Nephron (organoid): ENCODE results near the gene TBX2.
A peak's percentile ranks its signal among the peaks of the same experiment; 100 is the strongest.

Experiments used
- H3K27ac Mint-ChIP-seq, 3 experiments: 2 replicates each; pipeline ENCODE4 v1.8.0; 2020; ENCODE audit warnings: mixed read lengths in 3 of 3, mild to moderate bottlenecking in 2 of 3, moderate library complexity in 1 of 3
- H3K27me3 Mint-ChIP-seq: 2 replicates; pipeline ENCODE4 v1.8.0; 2021; ENCODE audit warnings: low read depth, mild to moderate bottlenecking, moderate library complexity, mixed read lengths
- H3K36me3 Mint-ChIP-seq: 2 replicates; pipeline ENCODE4 v1.8.0; 2020; ENCODE audit warnings: low read depth, mixed read lengths
- H3K4me1 Mint-ChIP-seq: 2 replicates; pipeline ENCODE4 v1.8.0; 2020; ENCODE audit warnings: mixed read lengths
- H3K4me3 Mint-ChIP-seq, 3 experiments: 2 replicates each; pipeline ENCODE4 v1.8.0; 2020; ENCODE audit warnings: mild to moderate bottlenecking in 3 of 3, mixed read lengths in 3 of 3, moderate library complexity in 2 of 3
- H3K9me3 Mint-ChIP-seq: 2 replicates; pipeline ENCODE4 v1.8.0; 2020; ENCODE audit warnings: mixed read lengths
- CTCF ChIP-seq, 3 experiments: fragments of 200-600 bp; sonication (generic); IDR thresholded peaks; one replicate each; pipeline ENCODE4 v1.5.0; 2021; ENCODE audit warnings: antibody characterized with exemption in 3 of 3; ENCODE audit not compliant: unreplicated experiment in 3 of 3

Gene TBX2

GRCh38 chr17:61458000-61458399, 58.4 kb downstream of the TBX2 start:
- Mint-ChIP-seq H3K27ac (no peak overlapping the region), H3K36me3 (no peaks in the 10 kb centered on the region), H3K4me1 (peaks cover 43% of the 10 kb centered on the region), H3K9me3 (no peaks in the 10 kb centered on the region), H3K27me3 (peaks cover 99% of the 10 kb centered on the region), H3K4me3 (peak overlapping the region; percentile 6 to 57 (median 41))
- TF ChIP-seq CTCF (IDR thresholded peaks at IDR 0.05; ENCODE audit: unreplicated experiment in 3 of 3): no peak

GRCh38 chr17:61458421-61459141, 58.9 kb downstream of the TBX2 start:
- no peak for TF ChIP-seq CTCF (IDR thresholded peaks at IDR 0.05; ENCODE audit: unreplicated experiment in 3 of 3)
- H3K4me3 Mint-ChIP-seq: peak overlapping the region in 1 of 3 experiments; percentile 6
- H3K36me3 Mint-ChIP-seq: no peaks in the 10 kb centered on the region
- no peaks in the 10 kb centered on the region for H3K9me3 Mint-ChIP-seq
- H3K27me3 Mint-ChIP-seq: peaks cover 99% of the 10 kb centered on the region
- H3K27ac Mint-ChIP-seq: no peak overlapping the region
- H3K4me1 Mint-ChIP-seq: peaks cover 40% of the 10 kb centered on the region
